ENCODE data around the gene BBS9. TPM values are rescaled to one million over a fixed set of nuclear protein-coding genes. Genes with fewer than 3 reads are reported as not detected.

The BBS9 gene
- total and polyA plus RNA-seq, 2 donors (not counting 3 experiments of a cell fraction or from before 2014, with no cell fraction given): 5.7 to 17.4 TPM

DNA sequence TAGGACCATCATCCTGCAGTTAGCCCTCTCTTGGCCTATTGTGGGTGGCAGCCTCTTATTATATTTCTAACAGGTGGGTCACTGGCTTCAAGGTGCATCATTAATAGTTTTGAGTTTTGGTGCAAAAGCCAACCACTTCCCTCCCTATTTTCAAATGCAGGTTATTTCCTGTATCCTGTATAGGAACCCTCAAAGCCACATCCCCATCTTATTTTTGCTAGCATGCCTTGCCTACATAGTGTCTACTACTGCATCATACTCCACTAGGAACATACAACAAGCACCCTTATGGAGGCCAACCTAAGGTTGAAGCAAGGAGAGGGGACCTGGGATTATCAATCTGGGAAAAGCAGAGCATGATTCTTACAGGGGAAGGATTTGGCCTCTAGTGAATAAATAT, 264.4 kb downstream of the BBS9 start:
- Histone ChIP-seq H3K9me1 (replicated peaks; ENCODE audit: control insufficient read depth, extremely low read depth, insufficient read depth, low read length) (no peaks in the 10 kb centered on the region), H4K20me1 (replicated peaks; ENCODE audit: control insufficient read depth, extremely low read depth, insufficient read depth, low read length) (no peaks in the 10 kb centered on the region), H3K27ac (ENCODE audit: insufficient read depth, low read depth, low read length) (no peak overlapping the region), H3K79me2 (ENCODE audit: control insufficient read depth, insufficient read depth, low read length) (no peaks in the 10 kb centered on the region), H3K4me1 (ENCODE audit: control insufficient read depth, extremely low read depth, insufficient read depth, low read length) (no peaks in the 10 kb centered on the region), H3K9me3 (replicated peaks; ENCODE audit: control insufficient read depth, insufficient read depth, low read length) (no peaks in the 10 kb centered on the region), H3K4me2 (ENCODE audit: insufficient read depth, low read length) (no peak overlapping the region), H3K36me3 (ENCODE audit: control insufficient read depth in 2 of 2, extremely low read depth in 1 of 2, insufficient read depth in 2 of 2, low read length in 2 of 2) (no peaks in the 10 kb centered on the region), H3K9ac (replicated peaks; ENCODE audit: extremely low read depth, insufficient read depth, low read length) (no peak overlapping the region), H2AFZ (ENCODE audit: low read depth, low read length) (no peak overlapping the region), H3K27me3 (ENCODE audit: control insufficient read depth in 2 of 2, insufficient read depth in 2 of 2, low read length in 2 of 2) (no peaks in the 10 kb centered on the region), H3K4me3 (replicated peaks in 1 of 3; ENCODE audit: insufficient read depth in 1 of 3, low read depth in 1 of 3, low read length in 3 of 3) (no peak overlapping the region)
- dilution Hi-C loops (cut with MboI; ENCODE audit: extremely low pct_ligation_motif_present, low sequenced_read_pairs) (no loop called here), intact Hi-C loops (cut with micrococcal nuclease) (no loop called here)
- BruUV-seq (replicated peaks): no TSS peak
- DNase-seq (ENCODE audit: low read depth, low spot score): no peak
- FAIRE-seq: no peak
- ChIA-PET CTCF (no interaction called here), POLR2A (no interaction called here)
- TF ChIP-seq POLR2AphosphoS5 (IDR thresholded peaks at IDR 0.05; ENCODE audit: insufficient read depth, low read depth, low read length): no peak
- no peak for TF ChIP-seq POLR2A (IDR thresholded peaks at IDR 0.05; ENCODE audit: low read depth, low read length)
- TF ChIP-seq, protein P1, sequence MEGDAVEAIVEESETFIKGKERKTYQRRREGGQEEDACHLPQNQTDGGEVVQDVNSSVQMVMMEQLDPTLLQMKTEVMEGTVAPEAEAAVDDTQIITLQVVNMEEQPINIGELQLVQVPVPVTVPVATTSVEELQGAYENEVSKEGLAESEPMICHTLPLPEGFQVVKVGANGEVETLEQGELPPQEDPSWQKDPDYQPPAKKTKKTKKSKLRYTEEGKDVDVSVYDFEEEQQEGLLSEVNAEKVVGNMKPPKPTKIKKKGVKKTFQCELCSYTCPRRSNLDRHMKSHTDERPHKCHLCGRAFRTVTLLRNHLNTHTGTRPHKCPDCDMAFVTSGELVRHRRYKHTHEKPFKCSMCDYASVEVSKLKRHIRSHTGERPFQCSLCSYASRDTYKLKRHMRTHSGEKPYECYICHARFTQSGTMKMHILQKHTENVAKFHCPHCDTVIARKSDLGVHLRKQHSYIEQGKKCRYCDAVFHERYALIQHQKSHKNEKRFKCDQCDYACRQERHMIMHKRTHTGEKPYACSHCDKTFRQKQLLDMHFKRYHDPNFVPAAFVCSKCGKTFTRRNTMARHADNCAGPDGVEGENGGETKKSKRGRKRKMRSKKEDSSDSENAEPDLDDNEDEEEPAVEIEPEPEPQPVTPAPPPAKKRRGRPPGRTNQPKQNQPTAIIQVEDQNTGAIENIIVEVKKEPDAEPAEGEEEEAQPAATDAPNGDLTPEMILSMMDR (IDR thresholded peaks at IDR 0.05; ENCODE audit: extremely low read depth in 1 of 2, insufficient read depth in 1 of 2, low read depth in 1 of 2, low read length in 2 of 2): no peak
- no peak for TF ChIP-seq GATA2 (IDR thresholded peaks at IDR 0.05; ENCODE audit: insufficient read depth, insufficient read length, low read depth, low read length)
- TF ChIP-seq FOS (IDR thresholded peaks at IDR 0.05; ENCODE audit: borderline replicate concordance, insufficient read depth, low read length): no peak
- TF ChIP-seq EZH2 (IDR thresholded peaks at IDR 0.05; ENCODE audit: borderline replicate concordance, low read depth, low read length, severe bottlenecking): no peak
- TF ChIP-seq, protein P2, sequence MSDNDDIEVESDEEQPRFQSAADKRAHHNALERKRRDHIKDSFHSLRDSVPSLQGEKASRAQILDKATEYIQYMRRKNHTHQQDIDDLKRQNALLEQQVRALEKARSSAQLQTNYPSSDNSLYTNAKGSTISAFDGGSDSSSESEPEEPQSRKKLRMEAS (IDR thresholded peaks at IDR 0.05; ENCODE audit: insufficient read depth, insufficient read length): no peak
- TF ChIP-seq JUN (IDR thresholded peaks at IDR 0.05; ENCODE audit: borderline replicate concordance, insufficient read depth, insufficient read length, low read depth): no peak
- TF ChIP-seq MYC (IDR thresholded peaks at IDR 0.05; ENCODE audit: low read depth, low read length): no peak

Data from endothelial cell of umbilical vein (primary cell).